ENCODE results near the gene GNA14.
"Not testable (repeated sequence)": the region's sequence is repeated elsewhere in the genome, so short reads cannot be mapped to it uniquely, and the experiment has no call there.

The GNA14 gene

DNA sequence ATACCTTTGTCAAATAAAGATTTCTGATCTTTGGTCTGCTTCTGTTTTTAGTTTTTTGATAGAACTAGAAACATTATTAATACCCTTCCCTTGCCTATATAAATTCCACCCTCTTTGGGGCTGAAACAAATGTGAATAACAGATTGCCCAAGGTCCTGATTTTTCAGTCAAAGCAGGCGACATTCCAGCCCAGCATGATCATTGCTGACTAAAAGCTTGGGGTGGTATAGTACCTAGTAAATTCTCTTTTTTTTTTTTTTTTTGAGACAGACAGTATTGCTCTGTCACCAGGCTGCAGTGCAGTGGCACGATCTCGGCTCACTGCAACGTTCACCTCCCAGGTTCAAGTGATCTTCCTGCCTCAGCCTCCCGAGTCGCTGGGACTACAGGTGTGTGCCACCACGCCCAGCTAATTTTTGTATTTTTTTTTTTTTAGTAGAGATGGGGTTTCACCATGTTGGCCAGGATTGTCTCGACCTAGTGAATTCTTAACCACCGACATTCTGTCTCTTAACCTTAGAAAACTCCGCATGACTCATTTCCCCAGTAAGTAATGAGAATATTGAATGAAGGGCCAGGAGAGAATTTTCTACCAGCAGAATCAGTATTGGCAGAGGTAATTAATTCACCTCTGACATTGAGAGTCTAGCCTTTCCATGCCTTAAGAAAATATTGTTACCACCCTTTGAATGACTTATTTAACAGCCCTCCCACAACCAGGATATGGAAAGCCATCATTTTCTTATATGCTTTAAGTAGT is 226.4 kb downstream of the GNA14 start:
- Histone ChIP-seq H3K9me3 (ENCODE audit: control insufficient read depth in 1 of 2, low read length in 2 of 2) (no peaks in the 10 kb centered on the region), H3K36me3 (ENCODE audit: control insufficient read depth in 1 of 2, insufficient read depth in 2 of 2, low read length in 2 of 2) (peaks cover 7 to 9% of the 10 kb centered on the region in 2 donors), H3K4me1 (ENCODE audit: control insufficient read depth in 1 of 2, insufficient read depth in 2 of 2, low read length in 2 of 2) (no peaks in the 10 kb centered on the region), H3K27me3 (ENCODE audit: low read depth, low read length) (no peaks in the 10 kb centered on the region), H3K4me3 (ENCODE audit: low read depth in 1 of 2, low read length in 2 of 2) (no peak overlapping the region), H3K27ac (ENCODE audit: low read length) (no peak overlapping the region)

DNA sequence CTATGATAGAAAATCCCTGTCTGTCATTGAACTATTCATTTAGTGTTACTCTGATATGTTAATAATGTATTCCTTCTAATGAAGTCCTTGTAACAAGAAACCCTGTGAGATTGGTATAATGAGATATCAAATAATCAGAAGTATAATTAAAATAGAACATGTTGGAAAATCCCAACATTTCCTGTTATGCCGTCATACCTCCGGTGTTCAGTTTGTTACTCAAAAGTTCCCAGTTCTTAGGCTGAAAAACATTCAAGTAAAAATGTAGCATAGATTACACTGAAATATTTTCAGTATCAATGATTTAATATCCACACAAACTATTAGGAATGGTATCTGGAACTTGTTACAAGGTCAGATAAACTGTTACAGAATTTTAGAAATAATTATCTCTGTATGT is 227.5 kb downstream of the GNA14 start:
- peaks cover 7 to 10% of the 10 kb centered on the region in 2 donors for H3K36me3 ChIP-seq (ENCODE audit: control insufficient read depth in 1 of 2, insufficient read depth in 2 of 2, low read length in 2 of 2)

DNA sequence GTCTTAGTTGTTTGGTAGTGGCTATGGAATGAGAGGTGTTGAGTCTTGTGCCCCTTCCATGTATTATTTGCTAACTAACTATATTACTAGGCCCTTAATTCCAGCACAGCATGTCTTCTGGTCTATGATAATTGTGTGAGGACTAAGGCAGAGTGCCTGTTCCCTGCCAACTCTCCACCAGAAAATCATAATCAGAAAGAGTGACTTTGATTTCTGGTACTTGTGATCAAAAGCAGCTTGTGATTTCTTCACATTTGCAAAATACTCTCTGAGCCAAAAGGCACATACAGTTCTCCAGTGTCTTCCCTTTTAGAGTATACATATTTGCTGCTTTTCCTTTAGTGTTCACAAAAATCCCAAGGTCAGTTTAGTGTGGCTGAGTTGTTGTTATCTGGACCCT is 229.9 kb downstream of the GNA14 start:
- no peaks in the 10 kb centered on the region for H3K9me3 ChIP-seq (ENCODE audit: control insufficient read depth in 1 of 2, low read length in 2 of 2)
- H3K27ac ChIP-seq (ENCODE audit: low read length): no peak overlapping the region
- H3K4me1 ChIP-seq (ENCODE audit: control insufficient read depth in 1 of 2, insufficient read depth in 2 of 2, low read length in 2 of 2): no peaks in the 10 kb centered on the region
- no peaks in the 10 kb centered on the region for H3K27me3 ChIP-seq (ENCODE audit: low read depth, low read length)
- peaks cover 0 to 10% of the 10 kb centered on the region in 2 donors for H3K36me3 ChIP-seq (ENCODE audit: control insufficient read depth in 1 of 2, insufficient read depth in 2 of 2, low read length in 2 of 2)
- no peak overlapping the region for H3K4me3 ChIP-seq (ENCODE audit: low read depth in 1 of 2, low read length in 2 of 2)

More for the DNA sequence above, 227.5 kb downstream of the GNA14 start:
- H3K9me3 ChIP-seq (ENCODE audit: control insufficient read depth in 1 of 2, low read length in 2 of 2): no peaks in the 10 kb centered on the region
- H3K4me3 ChIP-seq (ENCODE audit: low read depth in 1 of 2, low read length in 2 of 2): no peak overlapping the region
- no peak overlapping the region for H3K27ac ChIP-seq (ENCODE audit: low read length)
- H3K27me3 ChIP-seq (ENCODE audit: low read depth, low read length): no peaks in the 10 kb centered on the region
- no peaks in the 10 kb centered on the region for H3K4me1 ChIP-seq (ENCODE audit: control insufficient read depth in 1 of 2, insufficient read depth in 2 of 2, low read length in 2 of 2)

DNA sequence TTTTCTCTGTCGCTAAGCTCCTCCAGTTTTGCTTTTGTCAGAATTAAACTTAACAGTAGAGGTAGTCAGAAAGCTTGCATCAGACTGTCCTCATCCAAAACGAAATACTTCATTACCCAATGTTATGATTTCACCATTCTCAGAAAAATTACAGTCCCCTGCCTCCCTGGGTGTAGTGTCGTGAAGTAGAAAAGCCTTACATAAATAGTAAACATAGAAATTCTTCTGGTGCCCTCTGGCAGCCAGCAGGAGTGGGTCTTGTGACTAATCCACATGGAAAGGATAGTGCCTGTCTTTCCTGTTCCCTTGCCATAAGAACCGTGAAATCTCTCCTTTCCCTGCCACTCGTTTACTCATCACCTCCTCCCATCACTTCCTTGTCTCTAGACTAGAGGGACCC is 230.6 kb downstream of the GNA14 start:
- peaks cover 0 to 10% of the 10 kb centered on the region in 2 donors for H3K36me3 ChIP-seq (ENCODE audit: control insufficient read depth in 1 of 2, insufficient read depth in 2 of 2, low read length in 2 of 2)
- H3K4me3 ChIP-seq (ENCODE audit: low read depth in 1 of 2, low read length in 2 of 2): no peak overlapping the region
- no peak overlapping the region for H3K27ac ChIP-seq (ENCODE audit: low read length)
- H3K9me3 ChIP-seq (ENCODE audit: control insufficient read depth in 1 of 2, low read length in 2 of 2): no peaks in the 10 kb centered on the region
- H3K4me1 ChIP-seq (ENCODE audit: control insufficient read depth in 1 of 2, insufficient read depth in 2 of 2, low read length in 2 of 2): no peaks in the 10 kb centered on the region
- no peaks in the 10 kb centered on the region for H3K27me3 ChIP-seq (ENCODE audit: low read depth, low read length)

DNA sequence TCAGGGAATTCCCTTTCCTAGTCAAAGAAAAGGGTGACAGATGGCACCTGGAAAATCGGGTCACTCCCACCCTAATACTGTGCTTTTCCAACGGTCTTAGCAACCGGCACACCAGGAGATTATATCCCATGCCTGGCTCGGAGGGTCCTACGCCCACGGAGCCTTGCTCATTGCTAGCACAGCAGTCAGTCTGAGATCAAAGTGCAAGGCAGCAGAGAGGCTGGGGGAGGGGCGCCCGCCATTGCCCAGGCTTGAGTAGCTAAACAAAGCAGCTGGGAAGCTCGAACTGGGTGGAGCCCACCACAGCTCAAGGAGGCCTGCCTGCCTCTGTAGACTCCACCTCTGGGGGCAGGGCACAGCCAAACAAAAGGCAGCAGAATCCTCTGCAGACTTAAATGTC is 239.6 kb downstream of the GNA14 start:
- H3K4me3 ChIP-seq (ENCODE audit: low read depth in 1 of 2, low read length in 2 of 2); H3K4me1 ChIP-seq (ENCODE audit: control insufficient read depth in 1 of 2, insufficient read depth in 2 of 2, low read length in 2 of 2); H3K9me3 ChIP-seq (ENCODE audit: control insufficient read depth in 1 of 2, low read length in 2 of 2); H3K27me3 ChIP-seq (ENCODE audit: low read depth, low read length); H3K27ac ChIP-seq (ENCODE audit: low read length): not testable (repeated sequence)
- H3K36me3 ChIP-seq (ENCODE audit: control insufficient read depth in 1 of 2, insufficient read depth in 2 of 2, low read length in 2 of 2): peaks cover 6 to 19% of the 10 kb centered on the region in 2 donors

DNA sequence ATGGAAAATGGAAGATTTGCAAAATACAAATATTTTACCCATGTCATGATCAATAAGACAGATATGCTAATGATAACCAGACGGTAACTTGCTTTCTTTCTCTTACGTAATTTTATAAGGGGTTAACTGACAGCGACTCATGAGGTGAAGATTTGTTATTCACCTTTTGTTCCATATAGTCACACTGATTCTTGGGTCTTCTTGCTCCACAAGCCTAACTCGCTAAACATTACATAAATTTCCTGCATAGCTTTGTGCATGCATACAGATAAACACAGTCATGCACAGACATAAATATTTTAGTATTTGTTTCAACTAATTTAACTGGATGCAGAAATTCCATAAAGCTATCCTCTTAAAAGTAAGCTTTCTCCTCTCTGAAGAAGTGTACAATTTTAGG is 244.9 kb downstream of the GNA14 start:
- Histone ChIP-seq H3K4me3 (ENCODE audit: low read depth in 1 of 2, low read length in 2 of 2) (no peak overlapping the region), H3K9me3 (ENCODE audit: control insufficient read depth in 1 of 2, low read length in 2 of 2) (no peaks in the 10 kb centered on the region), H3K4me1 (ENCODE audit: control insufficient read depth in 1 of 2, insufficient read depth in 2 of 2, low read length in 2 of 2) (no peaks in the 10 kb centered on the region), H3K27me3 (ENCODE audit: low read depth, low read length) (no peaks in the 10 kb centered on the region), H3K36me3 (ENCODE audit: control insufficient read depth in 1 of 2, insufficient read depth in 2 of 2, low read length in 2 of 2) (peaks cover 6 to 18% of the 10 kb centered on the region in 2 donors), H3K27ac (ENCODE audit: low read length) (no peak overlapping the region)

DNA sequence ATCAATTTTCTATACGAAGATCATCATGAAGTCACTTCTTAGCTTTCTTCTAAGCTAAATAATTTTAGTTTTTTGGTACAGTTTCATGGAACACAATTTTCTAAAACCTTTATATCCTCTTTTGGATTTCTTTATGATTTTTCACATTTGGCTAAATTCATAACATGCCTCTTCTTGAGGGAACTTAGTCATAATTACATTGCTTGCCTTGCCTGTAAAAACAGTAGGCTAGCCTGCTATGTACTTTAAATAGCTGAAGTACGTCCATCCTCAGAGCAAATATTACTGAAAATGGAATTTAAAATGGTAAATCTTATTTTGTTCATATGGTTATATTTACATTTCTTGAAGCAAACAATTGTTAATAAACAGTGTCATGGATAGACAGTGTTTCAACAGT is 245.8 kb downstream of the GNA14 start:
- peaks cover 6 to 13% of the 10 kb centered on the region in 2 donors for H3K36me3 ChIP-seq (ENCODE audit: control insufficient read depth in 1 of 2, insufficient read depth in 2 of 2, low read length in 2 of 2)
- no peak overlapping the region for H3K27ac ChIP-seq (ENCODE audit: low read length)
- no peaks in the 10 kb centered on the region for H3K9me3 ChIP-seq (ENCODE audit: control insufficient read depth in 1 of 2, low read length in 2 of 2)
- H3K27me3 ChIP-seq (ENCODE audit: low read depth, low read length): no peaks in the 10 kb centered on the region
- H3K4me3 ChIP-seq (ENCODE audit: low read depth in 1 of 2, low read length in 2 of 2): no peak overlapping the region
- H3K4me1 ChIP-seq (ENCODE audit: control insufficient read depth in 1 of 2, insufficient read depth in 2 of 2, low read length in 2 of 2): no peaks in the 10 kb centered on the region

DNA sequence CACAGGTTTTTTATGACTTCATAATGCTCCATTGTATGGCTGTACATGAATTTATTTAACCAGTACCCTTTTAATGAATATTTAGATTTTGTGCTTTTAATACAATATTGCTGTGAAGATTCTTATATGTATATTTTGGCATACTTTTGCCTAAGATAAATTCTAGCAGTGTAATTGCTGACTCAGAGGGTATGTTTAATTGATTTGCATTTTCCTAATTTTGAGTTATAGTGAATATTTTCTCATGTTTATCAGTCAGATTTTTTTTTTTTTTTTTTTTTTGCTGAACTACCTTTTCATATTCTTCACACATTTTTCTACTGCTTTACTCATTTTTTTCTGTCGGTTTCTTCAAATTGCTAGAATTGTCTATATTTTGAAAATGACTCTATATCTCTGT is 248.2 kb downstream of the GNA14 start:
- Histone ChIP-seq H3K9me3 (ENCODE audit: control insufficient read depth in 1 of 2, low read length in 2 of 2) (no peaks in the 10 kb centered on the region), H3K27ac (ENCODE audit: low read length) (no peak overlapping the region), H3K4me3 (ENCODE audit: low read depth in 1 of 2, low read length in 2 of 2) (no peak overlapping the region)

DNA sequence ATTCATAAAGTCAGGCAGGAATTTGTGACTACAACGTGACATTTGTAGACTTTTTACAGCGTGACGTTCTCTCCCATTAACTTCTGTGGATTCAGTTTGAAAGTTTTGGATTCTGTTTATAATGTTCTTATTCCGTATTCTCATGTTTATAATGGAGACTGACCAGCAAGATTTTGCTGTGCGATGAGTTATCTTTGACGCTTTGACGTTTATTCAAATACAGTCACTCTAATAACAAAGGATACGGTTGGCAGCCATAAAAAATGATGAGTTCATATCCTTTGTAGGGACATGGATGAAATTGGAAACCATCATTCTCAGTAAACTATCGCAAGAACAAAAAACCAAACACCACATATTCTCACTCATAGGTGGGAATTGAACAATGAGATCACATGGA is 249.5 kb downstream of the GNA14 start:
- not testable (repeated sequence) for H3K4me1 ChIP-seq (ENCODE audit: control insufficient read depth in 1 of 2, insufficient read depth in 2 of 2, low read length in 2 of 2); H3K9me3 ChIP-seq (ENCODE audit: control insufficient read depth in 1 of 2, low read length in 2 of 2); H3K27me3 ChIP-seq (ENCODE audit: low read depth, low read length); H3K27ac ChIP-seq (ENCODE audit: low read length); H3K4me3 ChIP-seq (ENCODE audit: low read depth in 1 of 2, low read length in 2 of 2); H3K36me3 ChIP-seq (ENCODE audit: control insufficient read depth in 1 of 2, insufficient read depth in 2 of 2, low read length in 2 of 2)

More for the DNA sequence above, 248.2 kb downstream of the GNA14 start:
- no peaks in the 10 kb centered on the region for H3K27me3 ChIP-seq (ENCODE audit: low read depth, low read length)
- H3K4me1 ChIP-seq (ENCODE audit: control insufficient read depth in 1 of 2, insufficient read depth in 2 of 2, low read length in 2 of 2): no peaks in the 10 kb centered on the region
- no peaks in the 10 kb centered on the region for H3K36me3 ChIP-seq (ENCODE audit: control insufficient read depth in 1 of 2, insufficient read depth in 2 of 2, low read length in 2 of 2)

DNA sequence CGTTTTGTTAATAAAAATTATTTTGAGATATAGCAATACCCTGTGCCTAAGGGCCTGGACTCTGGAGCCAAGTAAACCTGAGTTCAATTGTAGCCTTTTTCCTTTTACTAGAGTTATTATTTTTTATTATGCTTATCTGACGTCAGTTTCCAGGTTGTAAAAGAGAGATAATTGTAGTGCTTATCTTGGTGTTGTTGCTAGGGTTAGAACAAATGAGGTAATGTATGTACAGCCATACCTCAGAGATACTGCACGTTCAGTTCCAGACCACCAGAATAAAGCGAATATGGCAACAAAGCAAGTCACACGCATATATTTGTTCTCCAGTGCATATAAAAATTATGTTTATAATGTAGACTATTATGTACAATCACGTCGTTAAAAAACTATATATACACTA is 255.8 kb downstream of the GNA14 start:
- Histone ChIP-seq H3K36me3 (ENCODE audit: control insufficient read depth in 1 of 2, insufficient read depth in 2 of 2, low read length in 2 of 2) (no peaks in the 10 kb centered on the region), H3K4me1 (ENCODE audit: control insufficient read depth in 1 of 2, insufficient read depth in 2 of 2, low read length in 2 of 2) (no peaks in the 10 kb centered on the region), H3K27ac (ENCODE audit: low read length) (no peak overlapping the region)

DNA sequence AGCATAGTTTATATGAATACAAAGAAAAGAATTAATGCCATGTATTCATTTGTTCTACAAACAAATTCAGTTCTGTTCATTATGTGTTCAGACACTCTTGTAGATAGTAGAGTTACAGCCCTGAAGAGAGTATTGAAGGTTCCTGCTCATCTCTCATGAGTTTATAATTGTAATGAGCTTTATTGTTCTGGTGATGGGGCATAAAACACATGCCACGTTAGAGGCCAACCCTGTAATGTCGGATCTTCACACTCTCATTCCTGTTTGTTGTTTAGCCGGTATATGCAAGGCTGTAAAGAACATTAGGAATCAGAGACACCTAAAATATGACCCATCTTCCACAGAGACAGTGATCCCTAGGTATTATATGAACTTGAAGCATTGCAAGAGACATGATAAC is 256.3 kb downstream of the GNA14 start:
- H3K27ac ChIP-seq (ENCODE audit: low read length): no peak overlapping the region
- no peaks in the 10 kb centered on the region for H3K9me3 ChIP-seq (ENCODE audit: control insufficient read depth in 1 of 2, low read length in 2 of 2)
- H3K36me3 ChIP-seq (ENCODE audit: control insufficient read depth in 1 of 2, insufficient read depth in 2 of 2, low read length in 2 of 2): no peaks in the 10 kb centered on the region
- H3K4me1 ChIP-seq (ENCODE audit: control insufficient read depth in 1 of 2, insufficient read depth in 2 of 2, low read length in 2 of 2): no peaks in the 10 kb centered on the region
- H3K27me3 ChIP-seq (ENCODE audit: low read depth, low read length): no peaks in the 10 kb centered on the region
- H3K4me3 ChIP-seq (ENCODE audit: low read depth in 1 of 2, low read length in 2 of 2): no peak overlapping the region

More for the DNA sequence above, 255.8 kb downstream of the GNA14 start:
- H3K4me3 ChIP-seq (ENCODE audit: low read depth in 1 of 2, low read length in 2 of 2): no peak overlapping the region
- H3K9me3 ChIP-seq (ENCODE audit: control insufficient read depth in 1 of 2, low read length in 2 of 2): no peaks in the 10 kb centered on the region
- no peaks in the 10 kb centered on the region for H3K27me3 ChIP-seq (ENCODE audit: low read depth, low read length)

DNA sequence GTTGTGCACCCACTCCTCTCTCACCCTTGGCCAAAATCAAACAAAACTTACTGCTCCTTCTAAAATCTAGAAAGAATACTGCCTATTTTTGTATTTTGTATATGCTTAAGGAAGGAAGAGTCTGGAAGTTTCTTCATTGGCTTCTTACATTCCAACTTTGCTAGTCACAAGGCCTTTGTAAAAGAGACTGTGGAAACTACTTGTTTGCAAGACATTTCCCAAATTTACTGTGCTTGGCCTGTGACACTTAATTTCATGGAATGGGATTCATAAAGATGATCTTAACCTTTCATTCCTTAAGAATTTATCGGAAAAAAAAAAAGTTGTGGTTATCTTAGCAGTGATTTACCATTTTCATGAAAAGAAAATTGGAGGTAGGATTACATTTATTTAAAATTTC is 261.9 kb downstream of the GNA14 start:
- Histone ChIP-seq H3K4me1 (ENCODE audit: control insufficient read depth in 1 of 2, insufficient read depth in 2 of 2, low read length in 2 of 2) (no peaks in the 10 kb centered on the region), H3K4me3 (ENCODE audit: low read depth in 1 of 2, low read length in 2 of 2) (no peak overlapping the region), H3K27ac (ENCODE audit: low read length) (no peak overlapping the region), H3K27me3 (ENCODE audit: low read depth, low read length) (no peaks in the 10 kb centered on the region), H3K36me3 (ENCODE audit: control insufficient read depth in 1 of 2, insufficient read depth in 2 of 2, low read length in 2 of 2) (peaks cover 4 to 11% of the 10 kb centered on the region in 2 donors), H3K9me3 (ENCODE audit: control insufficient read depth in 1 of 2, low read length in 2 of 2) (no peaks in the 10 kb centered on the region)

All from muscle layer of duodenum (tissue), 2 donors.